ENCODE data around the gene RAD52.
A peak's percentile ranks its signal among the peaks of the same experiment; 100 is the strongest.

The RAD52 gene

GRCh38 chr12:981961-982360 lies 32.5 kb upstream of the RAD52 start:
- H3K4me3 ChIP-seq (replicated peaks; ENCODE audit: low read depth, low read length) = no peak overlapping the region
- TF ChIP-seq, protein P1, sequence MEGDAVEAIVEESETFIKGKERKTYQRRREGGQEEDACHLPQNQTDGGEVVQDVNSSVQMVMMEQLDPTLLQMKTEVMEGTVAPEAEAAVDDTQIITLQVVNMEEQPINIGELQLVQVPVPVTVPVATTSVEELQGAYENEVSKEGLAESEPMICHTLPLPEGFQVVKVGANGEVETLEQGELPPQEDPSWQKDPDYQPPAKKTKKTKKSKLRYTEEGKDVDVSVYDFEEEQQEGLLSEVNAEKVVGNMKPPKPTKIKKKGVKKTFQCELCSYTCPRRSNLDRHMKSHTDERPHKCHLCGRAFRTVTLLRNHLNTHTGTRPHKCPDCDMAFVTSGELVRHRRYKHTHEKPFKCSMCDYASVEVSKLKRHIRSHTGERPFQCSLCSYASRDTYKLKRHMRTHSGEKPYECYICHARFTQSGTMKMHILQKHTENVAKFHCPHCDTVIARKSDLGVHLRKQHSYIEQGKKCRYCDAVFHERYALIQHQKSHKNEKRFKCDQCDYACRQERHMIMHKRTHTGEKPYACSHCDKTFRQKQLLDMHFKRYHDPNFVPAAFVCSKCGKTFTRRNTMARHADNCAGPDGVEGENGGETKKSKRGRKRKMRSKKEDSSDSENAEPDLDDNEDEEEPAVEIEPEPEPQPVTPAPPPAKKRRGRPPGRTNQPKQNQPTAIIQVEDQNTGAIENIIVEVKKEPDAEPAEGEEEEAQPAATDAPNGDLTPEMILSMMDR (IDR thresholded peaks at IDR 0.05; ENCODE audit: insufficient read depth, low read length, poor library complexity, severe bottlenecking) = no peak
- DNase-seq (ENCODE audit: extremely low read depth, insufficient read length) = no peak
- H3K27me3 ChIP-seq (replicated peaks; ENCODE audit: control insufficient read depth, insufficient read depth, low read length) = no peaks in the 10 kb centered on the region
- H3K36me3 ChIP-seq (ENCODE audit: control insufficient read depth, insufficient read depth, low read length) = no peaks in the 10 kb centered on the region

GRCh38 chr12:981176-981828 lies 31.8 kb upstream of the RAD52 start:
- Histone ChIP-seq H3K27me3 (replicated peaks; ENCODE audit: control insufficient read depth, insufficient read depth, low read length) (no peaks in the 10 kb centered on the region), H3K4me3 (replicated peaks; ENCODE audit: low read depth, low read length) (no peak overlapping the region), H3K36me3 (ENCODE audit: control insufficient read depth, insufficient read depth, low read length) (no peaks in the 10 kb centered on the region)
- TF ChIP-seq, protein P1 (IDR thresholded peaks at IDR 0.05; ENCODE audit: insufficient read depth, low read length, poor library complexity, severe bottlenecking) = no peak
- DNase-seq (ENCODE audit: extremely low read depth, insufficient read length) = peak; percentile 27

- H3K4me3 ChIP-seq (replicated peaks; ENCODE audit: low read depth, low read length) = no peak overlapping the region
- H3K36me3 ChIP-seq (ENCODE audit: control insufficient read depth, insufficient read depth, low read length) = no peaks in the 10 kb centered on the region
- TF ChIP-seq, protein P1 (IDR thresholded peaks at IDR 0.05; ENCODE audit: insufficient read depth, low read length, poor library complexity, severe bottlenecking) = no peak
- no peaks in the 10 kb centered on the region for H3K27me3 ChIP-seq (replicated peaks; ENCODE audit: control insufficient read depth, insufficient read depth, low read length)
- DNase-seq (ENCODE audit: extremely low read depth, insufficient read length) = no peak
Observed at GRCh38 chr12:979349-979748, 29.9 kb upstream of the RAD52 start.

DNA sequence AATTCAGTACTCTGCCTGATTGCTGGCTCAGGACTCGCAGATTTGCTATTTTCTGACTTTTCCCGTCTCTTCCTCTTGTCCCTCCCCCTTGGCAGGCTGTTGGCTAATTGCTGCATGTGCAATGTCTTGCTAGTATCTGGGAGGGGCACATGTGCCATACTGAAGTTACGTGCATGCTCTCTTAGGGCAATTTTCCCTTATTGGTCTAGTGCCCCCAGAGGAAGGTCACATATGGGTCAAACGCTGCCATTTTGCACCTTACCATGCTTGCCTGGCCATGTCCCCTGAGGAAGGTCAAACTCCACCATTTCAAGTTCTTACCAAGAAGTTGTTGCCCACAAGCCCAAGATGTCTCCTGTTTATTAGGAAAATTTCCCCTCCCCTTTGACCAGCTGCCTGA lies 27.7 kb upstream of the RAD52 start:
- DNase-seq (ENCODE audit: extremely low read depth, insufficient read length) = no peak
- no peaks in the 10 kb centered on the region for H3K27me3 ChIP-seq (replicated peaks; ENCODE audit: control insufficient read depth, insufficient read depth, low read length)
- TF ChIP-seq, protein P1 (IDR thresholded peaks at IDR 0.05; ENCODE audit: insufficient read depth, low read length, poor library complexity, severe bottlenecking) = peak; percentile 13
- H3K4me3 ChIP-seq (replicated peaks; ENCODE audit: low read depth, low read length) = no peak overlapping the region
- no peaks in the 10 kb centered on the region for H3K36me3 ChIP-seq (ENCODE audit: control insufficient read depth, insufficient read depth, low read length)

DNA sequence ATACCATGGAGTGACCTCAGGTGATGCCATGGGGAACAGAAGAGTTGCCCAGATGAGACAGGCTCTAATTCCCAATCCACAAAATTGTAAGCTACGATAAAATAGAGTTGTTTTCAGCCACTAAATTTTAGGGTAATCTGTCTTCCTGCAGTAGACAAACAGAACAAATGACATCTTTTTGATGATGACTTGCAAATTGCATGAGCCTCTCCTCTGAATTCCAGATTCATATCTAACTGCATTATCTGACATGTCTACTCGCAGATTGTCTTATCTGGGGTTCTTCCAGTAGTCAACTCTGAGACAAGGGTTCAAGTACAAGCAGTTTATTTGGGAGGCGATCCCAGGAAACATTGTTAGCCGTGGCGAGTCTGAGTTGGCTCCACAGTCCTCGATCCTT lies 27.1 kb upstream of the RAD52 start:
- H3K4me3 ChIP-seq (replicated peaks; ENCODE audit: low read depth, low read length) = no peak overlapping the region
- TF ChIP-seq, protein P1 (IDR thresholded peaks at IDR 0.05; ENCODE audit: insufficient read depth, low read length, poor library complexity, severe bottlenecking) = no peak

More for the DNA sequence above, 27.1 kb upstream of the RAD52 start:
- DNase-seq (ENCODE audit: extremely low read depth, insufficient read length) = no peak
- Histone ChIP-seq H3K27me3 (replicated peaks; ENCODE audit: control insufficient read depth, insufficient read depth, low read length) (no peaks in the 10 kb centered on the region), H3K36me3 (ENCODE audit: control insufficient read depth, insufficient read depth, low read length) (no peaks in the 10 kb centered on the region)

All from GM06990 (cell line).